Nephron progenitor cell (in vitro differentiated cells): Measurements from ENCODE around the gene PIH1D1.

ENCODE experiments used
- DNase-seq: peaks from one replicate; pipeline ENCODE4 v3.0.0; 2021
- H3K27ac Mint-ChIP-seq: 2 replicates; pipeline ENCODE4 v1.8.0; 2021; ENCODE audit warnings: mild to moderate bottlenecking, moderate library complexity, mixed read lengths
- H3K27me3 Mint-ChIP-seq: 2 replicates; pipeline ENCODE4 v1.8.0; 2021; ENCODE audit warnings: mild to moderate bottlenecking, low read depth, mixed read lengths; ENCODE audit not compliant: poor library complexity
- H3K36me3 Mint-ChIP-seq: 2 replicates; pipeline ENCODE4 v1.8.0; 2021; ENCODE audit warnings: low read depth, mixed read lengths
- H3K4me1 Mint-ChIP-seq: 2 replicates; pipeline ENCODE4 v1.8.0; 2021; ENCODE audit warnings: mixed read lengths
- H3K4me3 Mint-ChIP-seq: 2 replicates; pipeline ENCODE4 v1.8.0; 2021; ENCODE audit warnings: mild to moderate bottlenecking, moderate library complexity, mixed read lengths
- H3K9me3 Mint-ChIP-seq: 2 replicates; pipeline ENCODE4 v1.8.0; 2021; ENCODE audit warnings: mild to moderate bottlenecking, moderate library complexity, mixed read lengths
- CTCF ChIP-seq: fragments of 200-600 bp; sonication (generic); IDR thresholded peaks from 2 replicates; pipeline ENCODE4 v1.5.0; 2021; ENCODE audit warnings: antibody characterized with exemption

The PIH1D1 gene

GRCh38 chr19:49455773-49456172 lies 4.2 kb upstream of the PIH1D1 start:
- H3K27ac Mint-ChIP-seq = peak overlapping the region; percentile 62
- no peaks in the 10 kb centered on the region for H3K9me3 Mint-ChIP-seq
- H3K4me1 Mint-ChIP-seq = peaks cover 28% of the 10 kb centered on the region
- H3K27me3 Mint-ChIP-seq = peaks cover 7% of the 10 kb centered on the region
- H3K36me3 Mint-ChIP-seq = peaks cover 27% of the 10 kb centered on the region
- H3K4me3 Mint-ChIP-seq = peak overlapping the region; percentile 8
- TF ChIP-seq CTCF = no peak
- DNase-seq = no peak

- Mint-ChIP-seq H3K9me3 (no peaks in the 10 kb centered on the region), H3K4me3 (peak overlapping the region; percentile 93), H3K27me3 (peaks cover 7% of the 10 kb centered on the region), H3K4me1 (peaks cover 46% of the 10 kb centered on the region), H3K27ac (peak overlapping the region; percentile 99), H3K36me3 (peaks cover 38% of the 10 kb centered on the region)
- DNase-seq = no peak
- TF ChIP-seq CTCF = no peak
These were observed 2.2 kb upstream of the PIH1D1 start for GRCh38 chr19:49453757-49454240.

GRCh38 chr19:49453013-49453756 lies 1.6 kb upstream of the PIH1D1 start, which contains the start of gene ALDH16A1:
Gene ALDH16A1, plus strand, starts transcription at chr19:49453225. Its CDS starts 107 bp downstream, at chr19:49453332.
- H3K4me3 Mint-ChIP-seq = peak within 1 kb of the TSS; percentile 96
- peak; percentile 98 for DNase-seq
- H3K4me1 Mint-ChIP-seq = peaks cover 53% of the 10 kb centered on the region
- H3K27me3 Mint-ChIP-seq = peaks cover 7% of the 10 kb centered on the region
- no peaks in the 10 kb centered on the region for H3K9me3 Mint-ChIP-seq
- no peak for TF ChIP-seq CTCF
- peaks cover 44% of the 10 kb centered on the region for H3K36me3 Mint-ChIP-seq
- peak within 1 kb of the TSS; percentile 99 for H3K27ac Mint-ChIP-seq

GRCh38 chr19:49450405-49450804 lies 1.2 kb downstream of the PIH1D1 start:
- Mint-ChIP-seq H3K4me3 (peak overlapping the region; percentile 96), H3K27me3 (peaks cover 7% of the 10 kb centered on the region), H3K36me3 (peaks cover 45% of the 10 kb centered on the region), H3K27ac (no peak overlapping the region), H3K4me1 (peaks cover 50% of the 10 kb centered on the region), H3K9me3 (no peaks in the 10 kb centered on the region)
- no peak for TF ChIP-seq CTCF
- DNase-seq = no peak

- H3K36me3 Mint-ChIP-seq = peaks cover 45% of the 10 kb centered on the region
- no peak for TF ChIP-seq CTCF
- DNase-seq = no peak
- H3K4me3 Mint-ChIP-seq = peak overlapping the region; percentile 76
- peaks cover 39% of the 10 kb centered on the region for H3K4me1 Mint-ChIP-seq
- peak overlapping the region; percentile 76 for H3K27ac Mint-ChIP-seq
- peaks cover 4% of the 10 kb centered on the region for H3K27me3 Mint-ChIP-seq
- H3K9me3 Mint-ChIP-seq = no peaks in the 10 kb centered on the region
These were observed 3.2 kb downstream of the PIH1D1 start for GRCh38 chr19:49448432-49448786.
